COLO668 (cell line): ENCODE measurements around the gene EFTUD2.
A peak's percentile ranks its signal among the peaks of the same experiment; 100 is the strongest.

Source experiments
- DNase-seq: peaks from one replicate; lab custom pipeline; 2025; ENCODE audit not compliant: unreplicated experiment; lab: John Stamatoyannopoulos, UW

The EFTUD2 gene

DNA sequence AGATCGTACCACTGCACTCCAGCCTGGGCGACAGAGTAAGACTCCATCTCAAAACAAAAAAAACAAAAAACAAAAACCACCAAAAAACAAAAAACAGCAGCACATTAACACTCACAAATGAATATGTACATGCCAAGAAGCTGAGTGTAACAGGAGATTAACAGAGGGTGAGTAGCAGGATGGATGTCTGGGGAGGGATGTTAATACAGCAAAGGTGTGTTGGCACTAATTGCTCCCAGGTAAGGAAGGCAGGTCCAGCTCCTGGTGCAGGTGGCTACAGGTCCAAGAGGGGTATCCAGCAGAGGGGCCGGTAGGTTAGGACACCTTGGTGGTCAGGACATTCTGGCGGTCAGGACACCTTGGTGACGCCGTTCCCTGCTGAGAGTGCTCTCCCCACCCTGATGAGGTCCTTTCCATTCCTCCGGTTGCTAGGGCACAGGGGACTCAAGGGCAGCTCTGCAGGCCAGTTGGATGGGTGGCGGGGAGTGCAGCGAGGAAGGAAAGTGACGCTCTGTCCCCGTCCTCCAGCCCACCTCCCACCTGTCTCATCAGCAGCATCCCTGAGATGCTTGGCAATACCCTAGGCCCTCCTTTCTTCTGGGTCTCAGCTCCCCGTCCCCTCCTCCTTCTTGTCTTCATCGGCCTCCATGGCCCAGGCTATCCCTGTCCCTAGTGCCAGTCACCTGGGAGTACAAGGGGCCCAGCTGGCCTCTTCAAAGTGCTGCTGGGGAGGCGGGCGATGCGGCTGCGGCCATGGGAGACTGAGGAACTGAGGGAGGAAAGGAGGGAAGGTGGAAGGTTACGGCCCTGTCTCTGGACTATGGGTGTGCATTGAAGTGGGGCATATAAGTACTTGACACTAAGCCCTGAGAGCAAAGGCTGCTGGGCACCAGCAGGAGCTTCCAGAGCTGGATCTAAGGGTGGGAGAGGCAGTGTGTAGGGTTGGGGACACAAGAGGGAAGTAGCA is 26.8 kb upstream of the EFTUD2 start:
- DNase-seq, result no peak

DNA sequence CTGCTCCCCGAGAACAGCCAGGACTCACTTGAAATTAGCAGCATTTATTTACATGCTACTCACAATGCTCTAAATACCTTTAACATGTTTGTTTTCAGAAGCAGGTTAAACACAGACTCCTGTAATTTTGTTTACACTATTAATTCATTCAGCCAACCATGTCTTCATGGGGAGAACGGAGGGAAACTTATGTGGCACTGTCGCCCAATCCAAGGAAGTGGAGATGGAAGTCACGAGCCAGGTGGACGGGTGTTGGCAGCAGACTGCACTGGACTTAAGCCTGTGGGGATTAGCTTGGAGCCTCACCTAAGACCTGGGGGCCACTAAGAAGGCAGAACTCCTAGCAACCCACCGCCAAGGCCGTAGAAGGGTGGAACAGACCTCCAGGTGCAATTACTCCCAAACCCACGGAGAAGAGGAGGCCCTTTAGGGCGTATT is 24.9 kb upstream of the EFTUD2 start:
- DNase-seq, result no peak

DNA sequence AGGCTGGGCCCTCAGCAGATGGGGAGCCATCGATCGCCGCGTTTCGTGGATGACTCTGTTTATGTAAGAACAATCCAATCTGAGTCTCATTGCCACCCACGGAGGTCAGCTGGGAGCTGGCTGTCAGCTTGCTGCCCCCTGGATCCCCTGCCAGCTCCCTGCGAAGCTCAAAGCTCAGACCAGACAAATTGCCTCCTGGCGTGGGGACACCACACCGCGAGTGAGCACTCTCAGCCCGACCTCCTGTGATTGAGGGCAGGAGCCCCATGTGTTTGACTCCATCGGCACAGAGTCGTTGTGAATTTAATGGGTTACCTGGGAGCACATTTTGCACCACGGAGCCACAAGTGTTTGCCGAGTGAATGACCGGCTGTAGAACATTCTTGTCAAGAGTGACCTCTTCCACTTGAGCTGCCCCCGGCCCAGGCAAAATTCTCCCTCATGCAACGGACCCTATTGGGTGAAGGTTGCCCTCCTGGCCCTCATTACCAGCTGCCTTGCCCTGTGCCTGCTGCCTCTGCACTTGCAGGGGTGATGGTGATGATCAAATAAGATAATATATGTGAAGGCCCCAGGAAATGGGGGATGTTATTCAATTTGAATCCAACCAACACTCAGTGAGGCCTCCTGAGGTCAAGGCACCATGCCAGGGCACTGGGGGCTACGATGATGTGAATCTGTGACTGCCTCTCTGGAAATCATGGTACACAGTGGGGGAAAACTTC is 23.7 kb upstream of the EFTUD2 start:
- DNase-seq, result no peak

DNA sequence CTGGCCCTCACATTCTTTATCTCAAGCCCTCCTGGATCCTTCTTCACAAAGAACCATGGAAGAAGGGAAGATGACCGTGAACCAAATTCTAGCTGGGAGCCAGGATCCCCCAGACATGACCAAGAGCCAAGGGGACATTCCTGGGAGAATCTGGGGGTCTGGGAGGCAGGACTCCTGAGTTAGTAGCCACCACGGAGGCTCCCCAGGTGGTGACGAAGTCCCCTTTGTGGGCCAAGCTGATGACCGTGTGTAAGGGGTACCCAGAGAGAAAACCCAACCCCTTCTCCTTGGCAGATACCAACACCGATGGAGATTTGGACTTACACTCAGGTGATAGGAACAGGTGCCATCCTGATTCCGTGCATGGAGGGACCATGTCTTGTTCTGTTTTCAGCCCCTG is 22.9 kb upstream of the EFTUD2 start:
- no peak for DNase-seq

DNA sequence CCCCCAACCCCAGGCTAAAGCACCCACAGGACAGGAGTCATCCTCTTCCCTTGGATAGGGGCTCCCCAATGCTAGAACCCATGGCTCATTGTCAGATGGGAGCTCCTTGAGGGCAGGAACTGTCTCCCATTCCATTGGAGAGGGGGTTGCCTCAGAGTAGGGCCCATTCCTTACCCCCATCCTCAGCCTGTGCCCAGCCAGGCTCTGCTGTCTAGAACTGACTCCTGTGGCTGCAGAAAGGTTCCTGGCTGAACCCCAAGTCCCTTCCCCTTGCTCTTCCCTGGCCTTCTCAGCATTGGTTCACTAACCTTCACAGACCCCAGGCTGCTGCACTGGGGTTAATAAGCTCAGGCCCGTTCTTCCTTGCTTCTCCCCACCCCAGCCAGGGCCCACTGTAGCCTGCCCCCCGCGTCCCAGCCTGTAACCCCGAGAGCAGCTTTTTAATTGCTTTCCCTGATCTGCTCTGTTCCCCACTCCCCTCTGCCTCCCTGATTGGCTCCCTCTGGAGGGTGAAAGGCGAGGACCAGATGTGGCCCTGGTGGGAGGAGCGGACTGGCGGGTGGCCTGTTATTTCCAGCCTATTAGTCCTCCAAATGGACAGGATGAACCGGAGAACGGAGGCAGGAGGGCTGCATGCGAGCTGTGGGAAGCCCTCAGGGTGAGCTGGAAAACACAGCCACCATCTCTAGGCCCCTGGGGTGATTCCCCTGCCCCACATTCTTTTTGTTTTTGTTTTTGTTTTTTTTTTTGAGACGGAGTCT is 22.1 kb upstream of the EFTUD2 start:
- DNase-seq, result no peak

DNA sequence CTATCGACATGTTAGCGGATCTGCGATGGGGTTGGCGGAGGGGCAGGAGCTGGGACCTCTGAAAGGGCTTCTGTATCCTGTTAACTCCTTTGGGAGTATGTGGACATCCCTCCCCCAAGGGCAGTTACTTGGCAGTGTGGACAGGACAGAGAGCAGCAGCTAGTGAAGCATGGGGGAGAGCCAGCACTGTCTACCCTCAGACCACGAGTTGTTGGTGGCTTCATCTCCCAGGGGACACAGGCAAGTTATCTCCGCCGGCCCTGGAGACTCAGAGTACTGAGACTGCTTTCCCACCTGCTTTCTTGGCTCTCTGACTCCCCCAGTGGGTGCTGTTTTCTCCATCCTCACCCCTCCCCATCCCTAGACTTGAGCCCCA is 21.3 kb upstream of the EFTUD2 start:
- DNase-seq, result no peak

DNA sequence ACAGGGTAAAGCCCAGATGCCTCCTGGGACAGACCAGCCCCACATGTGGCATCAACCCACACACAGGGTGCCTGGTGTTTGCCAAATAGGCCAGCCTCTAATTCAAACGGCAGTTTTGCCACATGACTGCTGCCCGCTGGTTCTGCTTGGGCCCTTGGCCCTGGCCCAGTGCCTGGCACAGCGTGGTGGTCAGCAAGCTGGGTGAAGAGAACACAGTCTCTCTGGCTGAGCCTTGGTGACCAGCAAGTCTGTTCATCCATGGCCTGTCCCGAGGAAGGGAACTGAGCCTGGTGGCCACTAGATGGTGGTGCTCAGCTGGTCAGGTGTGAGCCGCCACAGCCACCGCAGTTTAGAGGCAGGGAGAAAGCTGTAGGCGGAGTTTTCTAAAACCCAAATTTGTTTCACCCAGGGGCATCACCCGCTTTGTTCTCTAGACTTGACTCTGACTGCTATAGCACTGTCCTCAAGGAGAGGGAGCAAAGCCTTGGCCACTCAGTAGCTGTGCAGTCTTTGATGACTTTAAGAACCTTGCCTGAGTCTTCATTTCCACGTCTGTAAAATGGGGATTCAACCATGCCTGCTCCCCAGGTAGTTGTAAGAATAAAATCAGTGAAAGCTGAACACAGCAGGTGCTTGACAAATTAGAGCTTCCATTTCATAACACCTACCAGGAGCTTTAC is 20.8 kb upstream of the EFTUD2 start:
- peak; percentile 55 for DNase-seq

DNA sequence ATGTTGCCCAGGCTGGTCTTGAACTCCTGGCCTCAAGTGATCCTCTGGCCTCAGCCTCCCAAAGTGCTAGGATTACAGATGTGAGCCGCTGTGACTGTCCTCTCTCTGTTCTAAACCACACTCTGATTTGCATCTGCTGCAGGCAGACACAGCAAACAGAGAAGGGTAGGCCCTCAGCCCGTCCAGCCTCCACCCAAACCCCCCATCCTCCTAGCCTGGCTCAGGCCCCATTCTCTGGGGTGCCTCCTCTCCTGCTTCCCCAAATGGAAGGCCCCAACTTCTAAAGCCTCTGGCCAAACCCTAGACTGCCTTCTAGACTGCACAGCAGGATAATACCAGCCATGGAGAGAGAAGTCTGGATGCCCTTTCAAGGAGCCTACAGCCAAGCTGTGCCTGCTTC is 20.2 kb upstream of the EFTUD2 start:
- no peak for DNase-seq

DNA sequence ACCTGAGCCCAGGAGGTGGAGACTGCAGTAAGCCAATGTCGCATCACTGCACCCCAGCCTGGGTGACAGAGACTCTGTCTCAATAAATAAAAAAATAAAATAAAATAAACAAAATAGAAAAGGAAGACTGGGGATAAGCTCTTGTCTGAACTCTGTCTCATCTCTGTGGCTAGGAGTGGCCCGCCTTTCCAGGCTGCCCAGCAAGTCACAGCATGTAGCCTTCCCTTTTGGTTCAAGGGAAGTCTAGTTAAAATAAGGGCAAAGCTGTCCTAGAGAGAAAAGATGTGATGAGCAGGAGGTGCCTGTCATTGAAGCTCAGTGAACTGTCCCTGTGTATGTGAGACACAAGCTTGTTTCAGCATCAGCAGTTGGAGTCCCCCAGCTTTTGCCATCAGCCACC is 18.8 kb upstream of the EFTUD2 start:
- DNase-seq, result no peak

DNA sequence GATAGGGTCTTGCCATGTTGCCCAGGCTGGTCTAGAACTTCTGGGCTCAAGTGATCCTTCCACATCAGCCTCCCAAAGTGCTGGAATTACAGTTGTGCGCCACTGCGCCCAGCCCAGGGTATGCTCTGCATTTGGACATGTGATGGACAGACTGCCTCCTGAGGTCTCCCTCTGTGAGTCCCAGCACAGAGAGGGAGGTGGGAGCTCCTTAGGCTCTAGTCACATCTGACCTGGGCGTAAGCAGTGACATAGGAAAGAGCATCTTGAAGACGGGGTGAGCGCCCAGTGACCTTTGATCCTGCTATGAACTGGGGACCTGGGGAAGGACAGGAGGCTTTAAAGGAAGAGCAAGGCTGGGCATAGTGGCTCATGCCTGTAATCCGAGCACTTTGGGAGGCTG is 18.2 kb upstream of the EFTUD2 start:
- no peak for DNase-seq

DNA sequence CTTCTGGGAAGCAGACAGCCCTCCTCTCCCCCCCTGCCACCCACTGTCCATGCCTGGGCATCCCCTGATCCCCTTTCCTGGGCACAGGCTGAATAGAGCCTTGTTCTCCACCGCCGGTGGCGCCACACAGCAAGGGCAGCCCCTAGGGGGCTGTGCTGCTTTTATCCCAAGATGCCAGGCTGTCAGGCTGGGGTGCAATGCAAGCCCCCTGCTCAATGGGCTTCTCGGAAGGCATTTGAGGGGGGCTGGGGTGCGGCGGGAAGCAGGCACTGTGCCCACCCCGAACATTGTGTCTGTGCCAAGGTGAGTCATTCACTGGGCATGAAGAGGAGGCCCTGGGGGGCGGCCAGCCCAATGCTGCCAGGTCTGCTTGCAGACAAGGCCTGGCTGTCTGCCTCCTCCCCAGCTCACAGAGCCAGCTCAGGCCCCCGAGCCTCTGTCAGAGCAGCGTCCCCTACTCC is 17.6 kb upstream of the EFTUD2 start:
- DNase-seq, result no peak

DNA sequence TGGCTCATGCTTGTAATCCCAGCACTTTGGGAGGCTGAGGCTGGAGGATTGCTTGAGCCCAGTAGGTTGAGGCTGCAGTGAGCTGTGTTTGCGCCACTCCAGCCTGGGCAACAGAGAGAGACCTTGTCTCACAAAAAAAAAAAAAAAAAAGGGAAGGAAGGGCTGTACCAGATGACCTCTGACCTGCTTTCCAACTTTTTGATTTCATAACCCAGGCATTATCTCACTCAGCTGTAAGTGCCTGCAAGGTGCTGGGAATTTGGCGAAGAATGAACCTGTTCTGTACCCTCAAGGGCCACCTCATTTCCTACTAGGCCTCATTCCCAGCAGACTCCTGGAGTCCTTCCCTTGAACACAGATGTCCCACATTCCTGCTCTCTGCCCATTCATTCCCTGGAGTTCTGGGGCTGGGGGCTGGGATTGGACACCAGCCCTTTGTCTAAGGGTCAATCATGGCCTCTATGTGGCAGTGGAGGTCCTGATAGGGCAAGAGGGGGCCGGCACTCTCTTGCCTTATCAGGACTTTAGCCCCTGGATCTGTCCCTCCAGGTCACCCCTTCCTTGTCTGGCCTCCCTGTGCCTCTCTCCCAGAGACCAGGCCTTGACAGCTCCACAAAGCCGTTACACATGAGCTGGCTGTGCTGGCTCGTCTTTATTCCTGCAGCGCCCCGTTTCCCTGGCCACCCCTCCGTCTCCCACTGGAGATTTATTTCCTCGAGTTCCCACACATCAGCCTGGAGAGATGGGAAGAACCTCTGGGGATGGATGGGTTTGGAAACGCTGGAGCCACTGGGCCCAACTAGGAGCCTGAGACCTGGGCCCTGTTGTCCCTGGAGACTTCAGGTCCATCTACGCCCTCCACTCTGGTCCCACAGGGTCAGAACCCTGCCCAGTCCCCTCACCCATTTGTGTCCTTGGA is 16.9 kb upstream of the EFTUD2 start:
- no peak for DNase-seq

DNA sequence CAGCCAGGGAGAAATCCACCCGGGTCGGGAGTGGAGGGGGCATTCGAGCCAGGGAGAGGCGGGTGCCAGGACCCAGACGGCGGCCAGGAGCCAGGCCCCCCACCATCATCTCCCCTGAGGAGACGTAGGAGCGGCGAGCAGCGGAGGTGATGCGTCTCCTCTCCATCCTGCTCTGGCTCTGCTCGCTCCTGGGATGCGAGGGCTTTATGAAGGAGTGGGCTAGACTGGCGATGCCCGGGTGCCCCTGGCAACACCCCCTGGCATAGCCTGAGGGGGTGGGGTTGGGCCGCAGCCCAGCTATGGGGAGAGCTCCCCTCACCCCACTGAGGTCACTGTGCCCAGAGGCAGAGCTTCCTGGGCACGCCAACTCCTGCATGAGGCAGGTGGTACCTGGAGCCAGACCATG is 16.1 kb upstream of the EFTUD2 start, which contains the start of gene GFAP:
TSS of gene GFAP (minus strand) at position 180 of the 406 bp plus-strand sequence. CDS start at position 166, 14 bp downstream.
- DNase-seq, result no peak

DNA sequence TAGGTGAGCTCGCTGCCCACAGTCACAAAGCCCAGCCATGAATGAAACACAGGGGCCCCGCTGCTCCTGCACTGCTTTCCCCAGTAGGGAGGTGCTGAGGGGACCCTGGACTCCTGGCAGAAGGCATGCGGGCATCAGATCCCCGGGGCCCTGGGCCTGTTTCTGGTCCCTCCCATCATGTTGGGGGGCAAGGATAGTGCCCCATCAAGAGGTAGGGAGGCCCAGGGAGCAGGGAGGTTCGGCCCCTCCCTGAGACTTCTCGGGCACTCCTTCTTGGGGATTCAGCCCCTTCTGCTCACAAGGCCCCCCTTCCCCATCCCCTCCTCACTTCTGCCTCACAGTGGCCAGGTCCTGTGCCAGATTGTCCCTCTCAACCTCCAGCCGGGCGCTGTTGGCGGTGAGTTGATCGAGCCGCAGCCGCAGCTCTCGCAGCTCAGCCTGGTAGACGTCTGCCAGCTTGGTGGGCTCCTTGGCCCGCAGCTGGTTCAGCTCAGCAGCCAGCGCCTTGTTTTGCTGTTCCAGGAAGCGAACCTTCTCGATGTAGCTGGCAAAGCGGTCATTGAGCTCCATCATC is 15.5 kb upstream of the EFTUD2 start:
- DNase-seq, result no peak

DNA sequence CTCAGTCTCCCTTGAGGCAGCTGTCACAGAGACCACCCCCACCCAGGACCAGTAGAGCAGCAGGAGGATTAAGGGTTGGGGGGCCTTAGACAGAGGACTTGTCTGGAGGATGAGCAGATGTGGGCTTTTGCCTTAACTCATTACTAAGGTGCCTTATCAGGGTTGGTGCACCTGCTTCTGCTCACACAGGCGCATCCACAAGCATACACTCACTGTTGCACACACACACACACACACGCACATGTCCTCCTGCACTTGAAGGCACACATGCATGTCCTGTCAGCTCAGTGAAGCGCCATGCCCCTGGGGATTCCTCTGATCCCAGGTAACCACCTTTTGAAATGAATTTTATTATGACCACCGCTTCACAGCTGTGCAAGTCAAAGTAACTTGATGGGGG is 14.9 kb upstream of the EFTUD2 start:
- peak; percentile 10 for DNase-seq

DNA sequence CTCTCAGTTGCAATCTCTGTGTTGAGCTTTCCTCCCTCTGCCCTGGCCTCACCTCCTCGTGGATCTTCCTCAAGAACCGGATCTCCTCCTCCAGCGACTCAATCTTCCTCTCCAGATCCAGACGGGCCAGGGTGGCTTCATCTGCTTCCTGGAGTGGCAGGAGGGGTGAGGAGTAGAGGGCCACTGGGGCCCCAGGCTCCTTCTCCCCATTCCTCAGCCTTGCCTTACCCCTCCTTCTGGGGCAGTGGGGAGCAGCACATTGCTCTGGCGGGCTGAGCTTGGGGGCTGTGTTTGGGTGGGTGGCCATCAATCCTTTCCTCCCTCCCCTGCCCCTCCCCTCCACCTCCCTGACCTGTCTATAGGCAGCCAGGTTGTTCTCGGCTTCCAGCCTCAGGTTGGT is 14.4 kb upstream of the EFTUD2 start:
- no peak for DNase-seq

DNA sequence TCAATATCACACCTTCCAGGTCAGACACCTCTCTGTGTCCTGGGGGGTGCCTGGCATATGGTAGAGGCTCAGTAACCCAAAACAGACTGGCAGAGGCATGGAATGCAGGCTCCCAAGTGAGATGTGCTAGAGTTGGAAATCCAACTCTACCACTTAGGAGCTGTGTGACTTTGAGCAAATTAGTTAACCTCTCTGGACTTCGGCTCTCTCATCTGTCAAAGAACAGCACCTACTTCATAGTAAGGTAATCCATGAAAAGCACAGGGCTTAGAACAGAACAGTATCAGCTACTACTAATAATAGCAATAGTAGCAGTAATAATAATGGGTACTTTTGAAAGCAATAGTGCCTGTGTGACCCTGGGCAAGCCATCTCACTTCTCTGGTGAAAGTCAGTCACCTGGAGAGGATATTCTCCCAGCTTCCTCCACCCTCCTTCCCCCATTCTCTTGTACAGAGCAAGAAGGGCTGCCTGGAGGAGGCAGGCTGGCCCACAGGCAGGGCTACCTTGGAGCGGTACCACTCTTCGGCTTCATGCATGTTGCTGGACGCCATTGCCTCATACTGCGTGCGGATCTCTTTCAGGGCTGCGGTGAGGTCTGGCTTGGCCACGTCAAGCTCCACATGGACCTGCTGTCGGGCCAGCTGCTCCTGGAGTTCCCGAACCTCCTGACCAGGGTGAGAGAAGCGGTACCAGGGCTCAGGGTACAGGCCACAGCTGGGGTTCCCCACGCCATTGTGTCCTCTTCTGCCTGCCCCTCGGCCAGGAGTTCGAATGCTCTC is 13.7 kb upstream of the EFTUD2 start:
- DNase-seq, result no peak

DNA sequence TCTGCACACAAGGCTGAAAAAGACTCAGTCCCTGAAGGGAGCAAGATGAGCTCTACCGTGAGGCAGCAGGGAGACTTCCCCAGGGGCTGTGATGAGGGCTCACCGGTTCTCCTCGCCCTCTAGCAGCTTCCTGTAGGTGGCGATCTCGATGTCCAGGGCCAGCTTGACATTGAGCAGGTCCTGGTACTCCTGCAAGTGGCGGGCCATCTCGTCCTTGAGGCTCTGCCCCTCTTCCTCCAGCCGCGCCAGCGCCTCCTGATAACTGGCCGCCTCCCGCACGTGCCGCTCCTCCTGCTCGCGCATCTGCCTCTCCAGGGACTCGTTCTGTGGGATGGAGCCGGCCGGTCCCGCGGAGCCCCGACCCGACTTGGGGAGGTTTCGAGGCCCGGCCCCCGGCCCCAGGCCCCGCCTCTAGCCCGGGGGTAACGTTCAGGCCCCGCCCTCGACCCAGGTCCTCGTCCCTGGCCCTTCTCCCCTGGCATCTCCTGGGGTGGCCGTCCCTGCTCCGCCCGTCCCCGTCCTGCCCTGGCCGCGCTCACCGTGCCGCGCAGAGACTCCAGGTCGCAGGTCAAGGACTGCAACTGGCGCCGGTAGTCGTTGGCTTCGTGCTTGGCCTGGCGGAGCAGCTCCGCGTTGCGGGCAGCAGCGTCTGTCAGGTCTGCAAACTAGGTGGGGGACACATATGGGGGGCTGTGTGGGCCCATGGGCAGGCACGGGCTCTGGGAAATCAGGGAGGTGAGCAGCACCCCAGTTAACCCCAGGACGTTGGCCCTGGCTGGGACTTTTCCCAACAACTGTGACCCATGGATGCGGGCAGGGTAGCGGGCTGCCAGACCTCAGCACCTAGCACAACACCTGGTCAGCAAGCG is 12.1 kb upstream of the EFTUD2 start:
- DNase-seq, result peak; percentile 32
